Posterior vena cava (tissue), 2 donors: ENCODE data around the gene CNTN2. TPM values are rescaled to one million over a fixed set of nuclear protein-coding genes. Genes with fewer than 3 reads are reported as not detected.

Source experiments
- DNase-seq: peaks from one replicate; pipeline ENCODE4 v3.0.0-alpha.2; 2020; ENCODE audit warnings: low spot score
- intact Hi-C, 2 donors: fragments of 100-400 bp; cut with DNase I; formaldehyde crosslinking; loops; one replicate each; pipeline versions ENCODE4 v1.14.1 to v1.14.2; 2022 to 2023
- total RNA-seq, 2 donors: library from RNA; stranded (reverse); fragmentation: NEBNext Ultra II Directional; extraction: Animal tissue kit (Norgen Biotek cat#: 25700); gene quantifications; one replicate each; pipeline ENCODE4 v1.2.1, GENCODE V29; 2021
- donor health status: DM: yes; HTN: yes; CAD: no.
- donor health status: DM: yes; HTN: yes; CAD: no.

CNTN2 gene
- total RNA-seq, 2 donors from 2014 or later: 0.14 to 0.28 TPM

GRCh38 chr1:205066141-205066818 lies 23.3 kb downstream of the CNTN2 start:
- peak; percentile 53 for DNase-seq
- intact Hi-C loops: no loop called here

- intact Hi-C loops: no loop called here
- peak; percentile 8 for DNase-seq
Measured at GRCh38 chr1:205067031-205067430, 24.0 kb downstream of the CNTN2 start.

- no peak for DNase-seq
- intact Hi-C loops: no loop called here
Measured at GRCh38 chr1:205068001-205068400, 25.0 kb downstream of the CNTN2 start.

- intact Hi-C loops: no loop called here
- no peak for DNase-seq
Measured at GRCh38 chr1:205068457-205069040, 25.5 kb downstream of the CNTN2 start.

- intact Hi-C loops: no loop called here
- no peak for DNase-seq
Measured at GRCh38 chr1:205069371-205070125, 26.5 kb downstream of the CNTN2 start.

- intact Hi-C loops: loop anchor here in 1 of 2 donors (1.0 kb wide), 1 partner anchor 69 kb away; no protein-coding TSS in a partner anchor
- no peak for DNase-seq
Measured at GRCh38 chr1:205071028-205071409, 28.0 kb downstream of the CNTN2 start.

GRCh38 chr1:205071801-205072200 lies 28.8 kb downstream of the CNTN2 start:
- intact Hi-C loops: loop anchor here in 1 of 2 donors (1.0 kb wide), 1 partner anchor 70 kb away; no protein-coding TSS in a partner anchor
- no peak for DNase-seq

GRCh38 chr1:205072286-205072685 lies 29.3 kb downstream of the CNTN2 start:
- intact Hi-C loops: no loop called here
- no peak for DNase-seq

GRCh38 chr1:205072881-205073280 lies 29.9 kb downstream of the CNTN2 start:
- intact Hi-C loops: no loop called here
- no peak for DNase-seq

GRCh38 chr1:205073511-205073910 lies 30.5 kb downstream of the CNTN2 start:
- DNase-seq: no peak
- intact Hi-C loops: no loop called here

- intact Hi-C loops: no loop called here
- DNase-seq: no peak
Measured at GRCh38 chr1:205074084-205074483, 31.1 kb downstream of the CNTN2 start.

- intact Hi-C loops: no loop called here
- no peak for DNase-seq
Measured at GRCh38 chr1:205074513-205074912, 31.5 kb downstream of the CNTN2 start.

GRCh38 chr1:205075642-205076155 lies 32.7 kb downstream of the CNTN2 start:
- intact Hi-C loops: no loop called here
- no peak for DNase-seq

GRCh38 chr1:205076245-205076761 lies 33.3 kb downstream of the CNTN2 start:
- intact Hi-C loops: no loop called here
- no peak for DNase-seq

GRCh38 chr1:205077158-205077933 lies 34.3 kb downstream of the CNTN2 start:
- intact Hi-C loops: no loop called here
- no peak for DNase-seq

- intact Hi-C loops: no loop called here
- DNase-seq: no peak
Measured at GRCh38 chr1:205077934-205078311, 34.9 kb downstream of the CNTN2 start.

GRCh38 chr1:205082431-205082830 lies 39.4 kb downstream of the CNTN2 start:
- no peak for DNase-seq
- intact Hi-C loops: no loop called here

- no peak for DNase-seq
- intact Hi-C loops: no loop called here
Measured at GRCh38 chr1:205084360-205084759, 41.3 kb downstream of the CNTN2 start, which contains the start of gene TMEM81. TMEM81 (minus strand) TSS chr1:205084460; CDS start chr1:205084320, 140 bp downstream.

GRCh38 chr1:205088341-205088740 lies 45.3 kb downstream of the CNTN2 start:
- no peak for DNase-seq
- intact Hi-C loops: no loop called here
